NCI-H526 (cell line): Measurements from ENCODE around the gene ZBTB20.

Experiments used
- DNase-seq, 2 experiments: peaks; one replicate each; lab custom pipeline; 2025; lab: John Stamatoyannopoulos, UW

ZBTB20 gene

GRCh38 chr3:114333180-114333922 is 813.7 kb downstream of the ZBTB20 start:
- DNase-seq = no peak

DNA sequence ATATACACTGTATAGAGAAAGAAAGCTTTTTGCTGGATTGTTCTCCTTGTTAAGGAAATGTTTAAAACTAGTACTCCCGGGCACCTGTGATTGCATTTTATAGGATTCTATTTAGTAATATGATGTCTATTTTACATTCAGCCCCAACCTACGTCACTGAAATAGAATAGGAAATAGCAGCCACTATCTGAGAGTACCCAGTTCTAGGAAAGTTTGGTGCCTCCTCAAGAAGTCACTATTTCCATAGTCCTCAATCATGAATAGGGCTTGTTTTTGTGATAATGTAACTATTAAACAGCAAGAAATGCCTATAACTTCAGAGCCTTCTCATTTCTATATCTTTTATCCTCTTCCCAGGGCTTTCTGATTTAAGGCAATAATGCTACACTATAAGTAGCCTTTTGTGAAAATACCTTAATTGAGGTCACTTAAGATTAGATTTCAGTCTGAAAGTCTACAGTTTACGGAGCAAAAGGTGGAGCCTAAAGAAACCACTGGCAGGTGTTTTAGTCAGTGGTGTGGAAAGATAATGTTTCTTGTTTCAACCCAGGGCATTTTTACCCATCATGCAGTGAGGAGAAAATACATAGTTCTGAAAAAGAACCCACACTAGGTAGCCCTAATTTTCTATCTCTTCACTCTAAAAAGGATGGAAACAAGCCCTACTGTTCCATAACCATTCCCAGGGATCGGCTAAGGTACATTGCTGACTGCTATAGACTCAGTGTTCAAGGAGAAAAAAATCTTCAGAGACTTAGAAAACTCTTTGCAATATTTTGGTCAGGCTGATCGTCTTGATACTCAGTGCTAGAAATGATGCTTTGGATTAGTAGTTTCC is 814.5 kb downstream of the ZBTB20 start:
- DNase-seq = no peak

- DNase-seq = no peak
Measured at GRCh38 chr3:114331710-114332109, 815.4 kb downstream of the ZBTB20 start.

DNA sequence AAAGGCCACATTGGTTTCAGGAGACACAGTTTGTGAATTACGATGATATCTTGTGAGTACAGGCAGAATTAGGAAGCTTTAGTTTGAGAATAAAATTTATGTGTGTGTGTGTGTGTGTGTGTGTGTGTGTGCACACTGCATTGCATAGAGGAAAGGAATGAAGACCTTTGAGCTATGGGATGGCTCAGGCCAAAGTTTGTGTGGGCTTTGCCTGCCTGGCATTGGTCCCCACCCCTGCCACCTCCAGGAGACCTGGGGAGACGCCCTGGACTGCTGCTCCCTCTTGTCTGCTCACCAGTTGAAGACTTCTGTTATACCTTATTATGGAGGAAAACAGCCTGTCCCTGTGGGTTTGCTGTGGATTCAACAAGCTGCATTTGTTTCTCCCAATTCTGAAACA is 816.1 kb downstream of the ZBTB20 start:
- no peak for DNase-seq

GRCh38 chr3:114329823-114330222 is 817.3 kb downstream of the ZBTB20 start:
- no peak for DNase-seq

DNA sequence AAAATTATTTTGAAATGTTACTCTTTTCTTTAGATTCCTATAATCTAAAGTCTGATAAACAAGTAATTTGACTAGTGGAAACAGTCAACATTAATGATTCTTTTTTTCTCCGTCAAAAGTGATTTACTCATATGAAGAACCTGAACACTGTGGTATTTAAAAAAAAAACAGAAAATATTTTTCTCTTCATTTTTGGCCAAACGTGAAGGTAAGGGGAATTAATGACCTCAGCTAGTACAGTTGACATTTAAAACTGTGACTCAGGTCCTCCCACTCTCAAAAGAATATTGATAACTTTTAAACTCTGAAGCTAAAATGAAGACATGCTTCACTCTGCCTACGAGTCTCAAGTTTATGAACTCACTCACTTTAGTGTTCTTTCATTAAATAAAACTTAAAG is 818.7 kb downstream of the ZBTB20 start:
- DNase-seq = no peak

GRCh38 chr3:114327665-114328064 is 819.4 kb downstream of the ZBTB20 start:
- no peak for DNase-seq

DNA sequence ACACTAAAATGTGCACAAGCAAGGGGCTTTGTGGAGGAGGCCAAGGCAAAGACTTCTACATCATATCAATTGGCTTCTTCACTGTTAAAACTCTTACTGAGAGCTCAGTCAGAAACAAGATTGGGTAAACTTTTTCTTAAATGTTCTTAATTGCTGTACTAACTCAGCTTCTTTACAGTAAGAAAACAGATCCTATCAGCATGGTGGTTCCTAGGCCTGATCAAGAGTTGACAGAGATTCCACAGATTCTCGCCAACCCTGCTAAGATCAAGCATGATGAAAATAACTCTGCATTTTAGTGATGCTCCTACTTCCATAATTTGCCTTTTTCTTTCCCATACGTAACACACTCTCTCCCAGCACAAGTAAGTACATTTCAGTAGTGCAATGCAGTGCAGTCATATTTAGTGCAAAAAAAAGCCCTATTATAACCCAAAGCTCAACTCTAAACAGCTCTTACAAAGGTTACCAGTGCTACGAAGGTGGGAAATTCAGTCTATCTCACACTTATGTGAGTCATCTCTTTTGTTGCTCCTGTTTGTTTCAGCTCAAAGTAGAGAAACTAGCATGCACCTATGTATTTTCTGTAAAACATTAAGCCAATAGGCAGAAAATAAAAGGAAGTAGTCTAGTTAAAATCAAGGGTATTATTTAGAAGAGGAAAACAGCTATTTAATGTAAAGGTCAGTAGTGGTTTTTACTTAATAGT is 823.4 kb downstream of the ZBTB20 start:
- no peak for DNase-seq

DNA sequence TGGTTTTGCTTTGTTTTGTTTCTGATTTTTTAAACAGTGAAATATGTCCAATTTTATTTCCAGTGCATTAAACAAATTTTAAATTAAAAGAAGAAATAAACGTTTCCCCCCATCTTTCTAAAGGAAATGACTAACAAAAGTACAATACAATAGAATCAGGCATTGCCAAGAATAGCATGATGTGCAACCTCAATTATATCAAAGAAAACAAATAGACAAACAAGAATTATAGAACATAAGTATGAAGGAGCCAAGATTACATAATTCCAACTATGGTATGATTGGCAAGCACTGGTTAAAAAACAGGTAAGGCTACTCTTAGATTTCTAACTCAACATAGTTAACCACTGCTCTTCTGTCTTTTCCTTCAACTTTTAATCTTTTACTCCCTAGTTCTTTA is 826.8 kb downstream of the ZBTB20 start:
- no peak for DNase-seq

GRCh38 chr3:114319453-114319852 is 827.6 kb downstream of the ZBTB20 start:
- peak; percentile 90 to 93 for DNase-seq

GRCh38 chr3:114318295-114318694 is 828.8 kb downstream of the ZBTB20 start:
- no peak for DNase-seq

- DNase-seq = no peak
Measured at GRCh38 chr3:114314282-114314681, 832.8 kb downstream of the ZBTB20 start.

- DNase-seq = no peak
Measured at GRCh38 chr3:114313426-114313825, 833.7 kb downstream of the ZBTB20 start.

DNA sequence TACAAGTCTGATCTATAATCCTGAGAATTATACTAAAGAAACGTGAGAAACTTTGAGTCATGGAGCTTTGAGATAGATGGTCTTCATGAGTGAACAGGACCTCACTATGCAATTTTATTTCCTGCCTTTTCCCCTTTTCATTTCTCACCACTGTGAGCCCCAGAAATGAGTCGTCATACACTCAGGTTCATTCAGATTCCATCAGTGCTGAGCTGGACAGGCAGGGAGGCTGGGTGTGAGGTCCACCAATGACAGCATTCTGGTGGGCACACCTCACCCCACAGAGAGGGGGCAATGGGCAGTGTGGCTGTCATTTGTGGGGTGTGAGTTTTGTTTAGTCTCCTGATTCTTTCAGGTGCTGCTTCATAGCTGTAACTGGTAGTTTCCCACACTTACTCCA is 836.4 kb downstream of the ZBTB20 start:
- DNase-seq = no peak

DNA sequence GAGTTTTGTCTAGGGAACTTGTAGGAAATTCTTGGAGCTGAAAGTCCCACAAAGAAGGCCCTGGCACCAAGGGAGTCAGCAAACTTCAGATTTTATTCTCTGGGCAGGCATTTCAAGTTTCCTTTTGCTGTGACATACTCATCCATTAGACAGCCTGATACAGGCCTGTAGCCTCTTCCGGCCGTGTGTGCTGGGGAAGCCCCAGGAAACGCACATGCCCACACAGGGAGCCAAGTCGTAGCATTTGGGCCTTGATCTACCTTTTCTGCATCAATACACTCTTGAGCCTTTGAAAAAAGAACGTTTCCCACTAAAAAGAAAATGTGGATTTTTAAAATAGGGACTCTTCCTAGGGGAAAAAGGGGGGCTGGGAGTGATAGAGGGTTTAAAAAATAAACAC is 838.3 kb downstream of the ZBTB20 start:
- DNase-seq = no peak

DNA sequence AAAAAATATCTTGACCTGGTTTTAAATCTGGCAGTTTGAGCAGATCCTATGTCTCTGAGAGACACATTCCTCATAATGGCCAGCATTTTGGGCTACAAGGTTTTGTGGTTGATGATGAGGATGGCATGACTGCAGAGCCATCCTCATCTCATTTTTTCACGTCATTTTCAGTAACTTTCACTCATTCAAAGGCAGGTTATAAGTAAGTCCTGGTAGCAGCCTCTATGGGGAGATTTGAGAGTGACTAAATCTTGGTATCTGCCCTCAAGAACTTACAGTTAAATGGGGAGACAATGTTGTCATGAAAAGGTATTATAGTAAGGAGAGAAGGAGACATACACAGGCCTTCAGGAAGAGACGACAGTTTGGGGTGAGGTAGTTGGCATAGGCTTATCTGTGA is 838.7 kb downstream of the ZBTB20 start:
- no peak for DNase-seq

- DNase-seq = no peak
Measured at GRCh38 chr3:114307832-114308231, 839.3 kb downstream of the ZBTB20 start.

DNA sequence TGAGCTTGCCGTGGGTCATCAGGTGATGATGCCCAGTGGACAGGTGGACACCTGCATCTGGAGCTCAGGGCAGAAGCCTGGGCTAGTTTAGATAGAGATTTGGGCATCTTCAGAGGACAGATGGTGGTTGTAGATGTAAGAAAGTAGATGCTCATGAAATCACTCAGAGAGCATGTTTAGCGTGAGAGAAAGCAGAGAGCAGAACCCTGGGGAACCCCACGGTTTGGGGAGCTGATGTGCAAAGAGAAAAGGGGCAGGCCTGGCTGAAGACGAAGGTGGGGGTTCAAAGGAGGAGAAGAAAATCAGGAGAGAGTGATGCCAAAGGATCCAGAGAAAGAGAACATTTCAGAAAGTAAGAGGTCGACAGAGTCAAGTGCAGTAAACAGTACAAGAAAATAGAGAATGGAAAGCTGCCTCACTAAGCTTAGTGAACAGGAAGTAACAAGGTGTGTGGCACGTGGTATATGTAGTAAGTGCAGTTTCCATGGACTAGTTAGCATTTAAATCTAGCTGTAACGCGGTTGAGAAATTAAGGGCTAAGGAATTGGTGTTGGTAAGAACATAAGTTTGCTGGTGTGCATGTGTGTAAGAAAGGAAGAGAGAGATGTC is 839.8 kb downstream of the ZBTB20 start:
- DNase-seq = no peak

GRCh38 chr3:114299941-114300624 is 847.0 kb downstream of the ZBTB20 start:
- DNase-seq = no peak

GRCh38 chr3:114299421-114299820 is 847.7 kb downstream of the ZBTB20 start:
- peak; percentile 10 to 45 for DNase-seq

DNA sequence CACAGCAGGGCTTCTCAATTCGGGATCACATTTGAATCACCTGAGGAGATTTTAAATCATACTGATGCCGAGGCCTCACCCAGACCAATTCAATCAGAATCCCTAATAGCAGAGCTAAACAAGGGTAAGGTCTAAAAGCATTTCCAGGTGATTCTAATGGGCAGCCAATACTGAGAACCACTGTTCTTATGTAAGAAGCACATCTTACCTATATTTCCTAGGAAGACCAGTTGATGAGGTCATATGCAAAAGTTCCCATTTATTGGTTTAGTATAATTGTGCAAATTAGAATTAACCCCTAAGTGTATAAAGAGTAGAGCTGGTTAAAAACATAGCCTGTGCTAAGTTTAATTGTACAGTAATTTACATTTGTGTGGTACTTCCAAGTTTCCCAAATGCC is 851.1 kb downstream of the ZBTB20 start:
- peak in 1 of 2 experiments; percentile 2 for DNase-seq
